Gastroesophageal sphincter (tissue), 3 donors: ENCODE data around the gene MND1.

Experiments
- CTCF ChIP-seq, 4 experiments: fragments of 200-600 bp in 2 of 4; fragments of 450-650 bp in 2 of 4; sonication (generic) in 1 of 4; IDR thresholded peaks; one replicate each; pipeline ENCODE4 v1.5.1; 2017 to 2019; ENCODE audit warnings: antibody characterized with exemption in 4 of 4, mild to moderate bottlenecking in 2 of 4, moderate library complexity in 2 of 4
- POLR2A ChIP-seq, 2 donors: fragments of 450-650 bp; IDR thresholded peaks; one replicate each; pipeline ENCODE4 v1.6.1; 2017; ENCODE audit warnings: antibody characterized with exemption in 2 of 2, mild to moderate bottlenecking in 2 of 2, moderate library complexity in 1 of 2
- POLR2AphosphoS5 ChIP-seq: sonication (generic); formaldehyde crosslinking; IDR thresholded peaks from one replicate; pipeline ENCODE4 v1.6.1; 2017; ENCODE audit warnings: antibody characterized with exemption

DNA sequence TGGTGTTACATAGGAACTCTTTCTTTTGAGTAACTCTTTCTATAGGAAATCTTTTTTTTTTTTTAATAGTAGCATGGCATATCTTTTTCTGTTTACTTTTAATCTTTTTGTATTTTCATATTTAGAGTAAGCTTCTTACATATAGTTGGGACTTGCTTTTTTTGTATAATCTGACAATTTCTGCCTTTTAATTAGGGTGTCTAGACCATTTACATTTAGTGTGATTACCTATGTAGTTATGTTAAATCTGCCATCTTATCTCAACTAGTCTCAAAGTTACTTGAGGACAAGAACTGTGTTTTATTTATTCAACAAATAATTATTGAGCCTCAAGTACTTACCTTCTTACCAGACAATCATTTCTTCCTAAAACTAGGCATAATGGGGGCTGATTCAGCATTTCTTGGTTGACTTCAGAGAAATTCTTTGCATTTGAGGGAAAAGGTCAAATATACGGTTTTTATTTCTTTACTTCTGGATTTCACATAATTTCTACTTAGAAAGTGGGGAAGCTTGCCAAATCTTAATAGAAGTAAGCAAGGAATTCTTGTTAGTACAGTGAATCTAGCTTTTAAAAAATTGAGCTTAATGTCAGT lies 28.6 kb downstream of the MND1 start:
- TF ChIP-seq CTCF (IDR thresholded peaks at IDR 0.05) = no peak
- TF ChIP-seq POLR2AphosphoS5 = no peak
- no peak for TF ChIP-seq POLR2A (IDR thresholded peaks at IDR 0.05)
